K562 (cell line): ENCODE results near the gene PNPLA7. TPM values are rescaled to one million over a fixed set of nuclear protein-coding genes. Genes with fewer than 3 reads are reported as not detected.
A peak's percentile ranks its signal among the peaks of the same experiment; 100 is the strongest.

Experiments used
- ATAC-seq: fragments of 200-7000 bp; cut with Tn5 transposase; 3 replicates; pipeline ENCODE4 v1.9.1; 2020; ENCODE audit warnings: moderate library complexity
- BruUV-seq: library from RNA; stranded (reverse); fragments of 400-500 nt; replicated peaks from 2 replicates; lab custom pipeline; 2021; lab: Mats Ljungman, UMichigan
- CTCF ChIA-PET: fragments of 300-600 bp; formaldehyde crosslinking; extraction: SDS; loops from one replicate; lab custom pipeline; 2021; ENCODE audit warnings: low intra/inter-chr PET ratio; lab: Yijun Ruan, JAX
- POLR2A ChIA-PET: fragments of 300-600, 350-650 bp; sonication (Branson Sonifier 250); formaldehyde crosslinking; extraction: SDS; loops from one replicate; lab custom pipeline; 2021; ENCODE audit warnings: antibody characterized with exemption, inconsistent platforms; lab: Yijun Ruan, JAX
- DNase-seq, 4 experiments: peaks; one replicate each; pipeline versions ENCODE4 v3.0.0 to v3.0.0-alpha.2; 2011 to 2018; ENCODE audit warnings: low spot score in 3 of 4, mixed read lengths in 3 of 4; ENCODE audit errors: extremely low read depth in 1 of 4
- FAIRE-seq: peaks from 2 replicates; lab custom pipeline; 2011; peaks lifted over from hg19 to GRCh38; lab: Jason Lieb, UNC
- H2AFZ ChIP-seq: 2 replicates; pipeline ENCODE4 v1.6.0; 2011; ENCODE audit warnings: low read depth, low read length, control low read depth, inconsistent platforms
- H3K27ac ChIP-seq: fragments of 200-600 bp; 3 replicates; pipeline ENCODE4 v1.8.0; 2011; ENCODE audit warnings: low read depth, mild to moderate bottlenecking, control low read depth, inconsistent platforms, low read length, moderate library complexity, mixed read lengths; ENCODE audit errors: extremely low read depth
- H3K27me3 ChIP-seq, 2 experiments: fragments of 300-600 bp in 1 of 2; 2 replicates in 1 of 2; 3 replicates in 1 of 2; pipeline versions ENCODE4 v1.6.0 to v1.8.0; 2011; ENCODE audit warnings: inconsistent platforms in 2 of 2, low read length in 2 of 2, mild to moderate bottlenecking in 1 of 2, mixed read lengths in 1 of 2, moderate library complexity in 1 of 2; ENCODE audit not compliant: control insufficient read depth in 2 of 2, insufficient read depth in 2 of 2
- H3K36me3 ChIP-seq: fragments of 300-600 bp; 3 replicates; pipeline ENCODE4 v1.8.0; 2011; ENCODE audit warnings: mild to moderate bottlenecking, low read length, inconsistent platforms; ENCODE audit not compliant: control insufficient read depth, insufficient read depth
- H3K4me1 ChIP-seq, 2 experiments: fragments of 200-600 bp in 1 of 2; replicated peaks in 1 of 2; 2 replicates in 1 of 2; 3 replicates in 1 of 2; pipeline versions ENCODE4 v1.5.1 to v1.8.0; 2011; ENCODE audit warnings: inconsistent platforms in 2 of 2, low read length in 2 of 2, mild to moderate bottlenecking in 1 of 2, mixed read lengths in 1 of 2, moderate library complexity in 1 of 2; ENCODE audit not compliant: control insufficient read depth in 2 of 2, insufficient read depth in 2 of 2
- H3K4me2 ChIP-seq: 2 replicates; pipeline ENCODE4 v1.6.1; 2011; ENCODE audit warnings: low read length, control low read depth, inconsistent platforms, mixed read lengths; ENCODE audit not compliant: insufficient read depth
- H3K4me3 ChIP-seq: fragments of 200-600 bp; sonication (generic), shearing (Covaris generic); 2 replicates; pipeline ENCODE4 v1.5.1; 2016; ENCODE audit warnings: control low read depth, inconsistent platforms
- H3K79me2 ChIP-seq: fragments of 200-600 bp; 3 replicates; pipeline ENCODE4 v1.8.0; 2011; ENCODE audit warnings: low read length, inconsistent platforms; ENCODE audit not compliant: control insufficient read depth, insufficient read depth
- H3K9ac ChIP-seq, 2 experiments: 2 replicates each; pipeline versions ENCODE4 v1.6.0 to v1.6.1; 2011; ENCODE audit warnings: low read depth in 2 of 2, low read length in 2 of 2, control low read depth in 1 of 2, inconsistent platforms in 1 of 2, mild to moderate bottlenecking in 1 of 2, mixed read lengths in 1 of 2; ENCODE audit not compliant: insufficient read depth in 1 of 2
- H3K9me1 ChIP-seq: one replicate; pipeline ENCODE4 v1.6.0; 2011; ENCODE audit warnings: inconsistent platforms, mild to moderate bottlenecking, low read length, moderate library complexity; ENCODE audit not compliant: control insufficient read depth, insufficient read depth
- H3K9me3 ChIP-seq: replicated peaks from 2 replicates; pipeline ENCODE4 v1.5.1; 2011; ENCODE audit warnings: low read depth, low read length, inconsistent platforms; ENCODE audit not compliant: control insufficient read depth, insufficient read depth
- H4K20me1 ChIP-seq: replicated peaks from 2 replicates; pipeline ENCODE4 v1.6.1; 2011; ENCODE audit warnings: low read length, inconsistent platforms, mixed read lengths; ENCODE audit not compliant: control insufficient read depth, insufficient read depth
- BHLHE40 ChIP-seq: IDR thresholded peaks from 2 replicates; pipeline ENCODE4 v1.6.1; 2011; ENCODE audit warnings: low read length, improper control_type of control experiment
- BRD4 ChIP-seq: fragments of 200-600 bp; sonication (generic); IDR thresholded peaks from 2 replicates; pipeline ENCODE4 v1.6.1; 2017; ENCODE audit warnings: inconsistent platforms
- HMG20B ChIP-seq: fragments of 250-450 bp; sonication (Bioruptor Pico); IDR thresholded peaks from 2 replicates; pipeline ENCODE4 v1.5.0; 2021; ENCODE audit warnings: mild to moderate bottlenecking
- SMARCB1 ChIP-seq: IDR thresholded peaks from 2 replicates; pipeline ENCODE4 v1.6.1; 2011; ENCODE audit warnings: improper control_type of control experiment, low read depth; ENCODE audit not compliant: insufficient read length
- SUPT5H ChIP-seq: fragments of 450-650 bp; IDR thresholded peaks from 2 replicates; pipeline ENCODE4 v1.6.1; 2016
- TCFL5 ChIP-seq: fragments of 250-450 bp; sonication (Bioruptor Pico); conservative IDR thresholded peaks from 2 replicates; pipeline ENCODE4 v1.6.1; 2021; ENCODE audit warnings: mild to moderate bottlenecking, moderate library complexity, matching md5 sums
- ZNF347 ChIP-seq: fragments of 450-650 bp; formaldehyde crosslinking; IDR thresholded peaks from 2 replicates; pipeline ENCODE4 v1.4.0; 2020; ENCODE audit warnings: low read depth, mild to moderate bottlenecking, moderate library complexity
- WGBS: fragments of 100-300 bp; shearing (Covaris generic); methylation state at CpG from one replicate; pipeline ENCODE4 v1.1.6; 2016; ENCODE audit warnings: low coverage, mixed read lengths; ENCODE audit not compliant: insufficient coverage; ENCODE audit errors: missing lambda C conversion rate; 5-methylcytosine and 5-hydroxymethylcytosine counted together
- in situ Hi-C: fragments of 300-500 bp; cut with MboI; formaldehyde crosslinking; loops from 4 replicates; pipeline ENCODE4 v1.15.0; 2018; ENCODE audit warnings: inconsistent platforms, mixed read lengths
- intact Hi-C: fragments of 100-400 bp; cut with micrococcal nuclease; formaldehyde crosslinking; loops from 2 replicates; pipeline ENCODE4 v1.14.2; 2022
- polyA plus RNA-seq, 8 experiments: library from polyadenylated mRNA; depleted of rRNA in 4 of 8; stranded (reverse) in 5 of 8; unstranded in 3 of 8; fragments of >200 nt; fragmentation: Nextera tagmentation in 2 of 8; fragmentation: Illumina TruSeq in 1 of 8; extraction: Ambion mirVana in 2 of 8; extraction: Trizol in 1 of 8; gene quantifications; 2 replicates each; pipeline versions ENCODE4 v1.2.1 to v1.2.3, GENCODE V29; 2011 to 2014; ENCODE audit warnings: inconsistent platforms in 1 of 8, missing spikeins in 1 of 8
- total RNA-seq, 7 experiments: library from RNA; depleted of rRNA in 6 of 7; stranded (reverse); fragments of >200 nt in 6 of 7; fragmentation: Illumina TruSeq in 2 of 7; extraction: Trizol in 2 of 7; gene quantifications; 2 replicates each; pipeline versions ENCODE4 v1.2.1 to v1.2.3, GENCODE V29; 2011 to 2021; ENCODE audit warnings: low replicate concordance in 1 of 7
- TF ChIP-seq, protein P1 (sequence below): sonication (generic); formaldehyde crosslinking; IDR thresholded peaks from 2 replicates; pipeline ENCODE4 v1.8.0; 2022; ENCODE audit warnings: mild to moderate bottlenecking, missing genetic modification reagents, borderline replicate concordance

PNPLA7 gene
- total and polyA plus RNA-seq, 9 of the 15 experiments (the other 6 are each of a cell fraction or from before 2014, with no cell fraction given) = 0.01 to 0.85 (median 0.19) TPM; not detected in 1

DNA sequence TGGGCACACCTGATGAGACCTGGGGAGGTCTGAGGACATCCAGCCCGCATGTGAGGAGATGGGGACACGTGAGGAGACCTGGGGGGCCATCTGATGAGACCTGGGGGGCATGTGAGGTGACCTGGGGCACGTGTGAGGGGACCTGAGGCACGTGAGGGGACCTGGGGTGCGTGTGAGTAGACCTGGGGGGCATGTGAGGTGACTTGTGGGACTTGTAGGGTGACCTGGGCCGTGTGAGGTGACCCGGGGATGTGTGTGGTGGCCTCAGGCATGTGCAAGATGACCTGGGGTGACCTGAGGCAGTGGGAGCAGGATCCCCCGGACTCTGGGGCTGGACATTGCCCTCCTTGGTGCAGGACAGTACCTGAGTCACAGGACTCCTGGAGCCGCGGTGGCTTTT lies 30.6 kb downstream of the PNPLA7 start:
- 40% methylated on average over 8 of the region's 10 CpGs for WGBS
- POLR2A ChIA-PET = no interaction called here
- BruUV-seq = no TSS peak
- Histone ChIP-seq H3K4me3 (no peak overlapping the region), H3K9ac (peak overlapping the region in 1 of 2 experiments; percentile 48; a peak in 2 of 4 replicates), H3K36me3 (no peaks in the 10 kb centered on the region), H3K27ac (no peak overlapping the region), H3K4me2 (no peak overlapping the region), H3K9me3 (no peaks in the 10 kb centered on the region), H4K20me1 (no peaks in the 10 kb centered on the region), H3K79me2 (no peaks in the 10 kb centered on the region), H3K9me1 (no peaks in the 10 kb centered on the region), H3K27me3 (no peaks in the 10 kb centered on the region), H2AFZ (no peak overlapping the region), H3K4me1 (peaks cover 0 to 42% of the 10 kb centered on the region in 2 experiments; a peak in 3 of 5 replicates)
- no peak for ATAC-seq
- intact Hi-C loops (no loop called here), in situ Hi-C loops (no loop called here)
- CTCF ChIA-PET = no interaction called here
- no peak for DNase-seq
- TF ChIP-seq BRD4 (no peak), BHLHE40 (peak; percentile 49), HMG20B (CRISPR knock-in tag) (no peak), ZNF347 (CRISPR knock-in tag) (no peak), SMARCB1 (no peak), TCFL5 (no peak), SUPT5H (no peak)
- TF ChIP-seq, protein P1, sequence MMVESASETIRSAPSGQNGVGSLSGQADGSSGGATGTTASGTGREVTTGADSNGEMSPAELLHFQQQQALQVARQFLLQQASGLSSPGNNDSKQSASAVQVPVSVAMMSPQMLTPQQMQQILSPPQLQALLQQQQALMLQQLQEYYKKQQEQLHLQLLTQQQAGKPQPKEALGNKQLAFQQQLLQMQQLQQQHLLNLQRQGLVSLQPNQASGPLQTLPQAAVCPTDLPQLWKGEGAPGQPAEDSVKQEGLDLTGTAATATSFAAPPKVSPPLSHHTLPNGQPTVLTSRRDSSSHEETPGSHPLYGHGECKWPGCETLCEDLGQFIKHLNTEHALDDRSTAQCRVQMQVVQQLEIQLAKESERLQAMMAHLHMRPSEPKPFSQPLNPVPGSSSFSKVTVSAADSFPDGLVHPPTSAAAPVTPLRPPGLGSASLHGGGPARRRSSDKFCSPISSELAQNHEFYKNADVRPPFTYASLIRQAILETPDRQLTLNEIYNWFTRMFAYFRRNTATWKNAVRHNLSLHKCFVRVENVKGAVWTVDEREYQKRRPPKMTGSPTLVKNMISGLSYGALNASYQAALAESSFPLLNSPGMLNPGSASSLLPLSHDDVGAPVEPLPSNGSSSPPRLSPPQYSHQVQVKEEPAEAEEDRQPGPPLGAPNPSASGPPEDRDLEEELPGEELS (CRISPR knock-in tag) = no peak
- no peak for FAIRE-seq
